ENCODE data around the gene SLC15A4.

DNA sequence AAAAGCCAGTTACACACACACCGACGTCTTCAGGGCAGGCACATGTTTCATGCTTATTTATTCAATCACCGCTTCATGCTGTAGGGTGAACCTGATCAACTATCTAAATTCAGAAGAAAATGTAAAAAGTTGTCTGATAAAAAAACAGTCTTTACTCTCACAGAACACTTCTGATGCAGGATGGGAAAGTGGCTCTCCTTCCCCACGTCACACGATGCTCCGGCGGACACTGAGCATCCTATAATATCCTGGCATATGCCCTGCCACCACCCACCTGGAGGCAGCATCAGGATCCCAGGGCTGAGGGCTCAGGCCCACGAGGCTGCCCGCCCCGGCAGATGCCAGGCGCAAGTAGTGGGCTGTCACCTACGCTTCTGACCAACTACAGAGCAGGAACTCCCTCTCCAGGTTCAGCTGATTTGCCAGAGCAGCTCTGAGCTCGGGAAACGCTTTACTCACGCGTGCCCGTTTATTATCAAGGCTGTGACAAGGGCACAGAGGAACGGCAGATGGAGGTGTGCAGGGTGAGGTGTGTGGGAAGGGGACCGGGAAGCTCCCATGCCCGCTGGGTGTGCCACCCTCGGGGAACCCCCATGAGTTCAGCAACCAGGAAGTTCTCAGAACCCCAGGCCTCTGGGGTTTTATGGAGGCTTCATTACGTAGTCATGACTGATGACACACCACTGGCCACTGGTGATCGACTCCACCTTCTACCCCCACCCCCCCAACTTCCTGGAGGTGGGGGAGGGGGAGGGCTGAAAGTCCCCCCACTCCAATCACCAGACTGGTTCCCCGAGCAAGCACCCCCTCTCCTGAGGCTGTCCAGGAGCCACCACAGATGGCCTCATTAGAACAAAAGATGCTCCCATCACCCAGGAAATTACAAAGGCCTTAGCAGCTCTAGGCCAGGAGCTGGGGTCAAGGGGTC, 32.1 kb downstream of the SLC15A4 start:
- no peak for TF ChIP-seq BDP1 (IDR thresholded peaks at IDR 0.05; ENCODE audit: insufficient read depth, insufficient read length)
- no peak for TF ChIP-seq POLR2A (conservative IDR thresholded peaks at IDR 0.05)
- TF ChIP-seq E2F5 (CRISPR knock-in tag; IDR thresholded peaks at IDR 0.05): no peak
- TF ChIP-seq, protein P1, sequence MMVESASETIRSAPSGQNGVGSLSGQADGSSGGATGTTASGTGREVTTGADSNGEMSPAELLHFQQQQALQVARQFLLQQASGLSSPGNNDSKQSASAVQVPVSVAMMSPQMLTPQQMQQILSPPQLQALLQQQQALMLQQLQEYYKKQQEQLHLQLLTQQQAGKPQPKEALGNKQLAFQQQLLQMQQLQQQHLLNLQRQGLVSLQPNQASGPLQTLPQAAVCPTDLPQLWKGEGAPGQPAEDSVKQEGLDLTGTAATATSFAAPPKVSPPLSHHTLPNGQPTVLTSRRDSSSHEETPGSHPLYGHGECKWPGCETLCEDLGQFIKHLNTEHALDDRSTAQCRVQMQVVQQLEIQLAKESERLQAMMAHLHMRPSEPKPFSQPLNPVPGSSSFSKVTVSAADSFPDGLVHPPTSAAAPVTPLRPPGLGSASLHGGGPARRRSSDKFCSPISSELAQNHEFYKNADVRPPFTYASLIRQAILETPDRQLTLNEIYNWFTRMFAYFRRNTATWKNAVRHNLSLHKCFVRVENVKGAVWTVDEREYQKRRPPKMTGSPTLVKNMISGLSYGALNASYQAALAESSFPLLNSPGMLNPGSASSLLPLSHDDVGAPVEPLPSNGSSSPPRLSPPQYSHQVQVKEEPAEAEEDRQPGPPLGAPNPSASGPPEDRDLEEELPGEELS (CRISPR knock-in tag; IDR thresholded peaks at IDR 0.05; ENCODE audit: borderline replicate concordance): no peak
- TF ChIP-seq RCOR1 (IDR thresholded peaks at IDR 0.05; ENCODE audit: borderline replicate concordance in 1 of 2, low read depth in 2 of 2, low read length in 2 of 2): no peak
- no peak for TF ChIP-seq RBM14 (IDR thresholded peaks at IDR 0.05; ENCODE audit: borderline replicate concordance, insufficient read depth, low read depth, low read length)
- no peak for TF ChIP-seq NR2F6 (CRISPR knock-in tag; IDR thresholded peaks at IDR 0.05)
- TF ChIP-seq SIX5 (IDR thresholded peaks at IDR 0.05; ENCODE audit: borderline replicate concordance in 1 of 2, insufficient read depth in 1 of 2, low read depth in 1 of 2, low read length in 2 of 2): no peak
- TF ChIP-seq, protein P2, sequence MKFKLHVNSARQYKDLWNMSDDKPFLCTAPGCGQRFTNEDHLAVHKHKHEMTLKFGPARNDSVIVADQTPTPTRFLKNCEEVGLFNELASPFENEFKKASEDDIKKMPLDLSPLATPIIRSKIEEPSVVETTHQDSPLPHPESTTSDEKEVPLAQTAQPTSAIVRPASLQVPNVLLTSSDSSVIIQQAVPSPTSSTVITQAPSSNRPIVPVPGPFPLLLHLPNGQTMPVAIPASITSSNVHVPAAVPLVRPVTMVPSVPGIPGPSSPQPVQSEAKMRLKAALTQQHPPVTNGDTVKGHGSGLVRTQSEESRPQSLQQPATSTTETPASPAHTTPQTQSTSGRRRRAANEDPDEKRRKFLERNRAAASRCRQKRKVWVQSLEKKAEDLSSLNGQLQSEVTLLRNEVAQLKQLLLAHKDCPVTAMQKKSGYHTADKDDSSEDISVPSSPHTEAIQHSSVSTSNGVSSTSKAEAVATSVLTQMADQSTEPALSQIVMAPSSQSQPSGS (CRISPR knock-in tag; IDR thresholded peaks at IDR 0.05): no peak
